GM19239 (cell line): ENCODE data around the gene AMER2.
A peak's percentile ranks its signal among the peaks of the same experiment; 100 is the strongest.

Experiments
- DNase-seq: peaks from one replicate; pipeline ENCODE4 v3.0.0; 2011; ENCODE audit warnings: low spot score; ENCODE audit not compliant: insufficient read length
- FAIRE-seq: peaks from 2 replicates; lab custom pipeline; 2011; peaks lifted over from hg19 to GRCh38; lab: Jason Lieb, UNC

The AMER2 gene

GRCh38 chr13:25157681-25158080 is 14.4 kb downstream of the AMER2 start:
- no peak for FAIRE-seq
- no peak for DNase-seq

DNA sequence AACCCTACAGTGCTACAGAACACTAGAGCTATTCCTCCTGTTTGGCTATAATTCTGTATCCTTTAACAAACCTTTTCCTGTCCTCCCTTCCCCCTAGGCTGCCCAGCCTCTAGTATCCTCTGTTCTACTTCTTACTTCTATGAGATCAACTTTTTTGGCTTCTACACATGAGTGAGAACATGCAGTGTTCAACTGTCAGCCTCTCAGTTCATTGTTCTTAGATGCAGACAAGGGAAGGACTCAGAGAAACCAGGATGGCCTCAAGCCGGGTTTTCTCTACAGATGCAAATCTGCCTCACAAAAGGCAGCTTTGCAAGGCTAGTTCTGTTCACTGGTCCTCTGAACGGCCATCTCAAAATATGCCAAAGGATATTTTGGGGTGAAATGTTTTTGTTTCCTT is 18.4 kb downstream of the AMER2 start:
- FAIRE-seq (no peak), DNase-seq (no peak)

- no peak for FAIRE-seq
Observed at GRCh38 chr13:25151626-25152195, 20.4 kb downstream of the AMER2 start.

GRCh38 chr13:25149711-25150110 is 22.4 kb downstream of the AMER2 start:
- no peak for FAIRE-seq

More at GRCh38 chr13:25151626-25152195, 20.4 kb downstream of the AMER2 start:
- no peak for DNase-seq

GRCh38 chr13:25148402-25148771 is 23.7 kb downstream of the AMER2 start:
- FAIRE-seq, result no peak

More at GRCh38 chr13:25149711-25150110, 22.4 kb downstream of the AMER2 start:
- no peak for DNase-seq

DNA sequence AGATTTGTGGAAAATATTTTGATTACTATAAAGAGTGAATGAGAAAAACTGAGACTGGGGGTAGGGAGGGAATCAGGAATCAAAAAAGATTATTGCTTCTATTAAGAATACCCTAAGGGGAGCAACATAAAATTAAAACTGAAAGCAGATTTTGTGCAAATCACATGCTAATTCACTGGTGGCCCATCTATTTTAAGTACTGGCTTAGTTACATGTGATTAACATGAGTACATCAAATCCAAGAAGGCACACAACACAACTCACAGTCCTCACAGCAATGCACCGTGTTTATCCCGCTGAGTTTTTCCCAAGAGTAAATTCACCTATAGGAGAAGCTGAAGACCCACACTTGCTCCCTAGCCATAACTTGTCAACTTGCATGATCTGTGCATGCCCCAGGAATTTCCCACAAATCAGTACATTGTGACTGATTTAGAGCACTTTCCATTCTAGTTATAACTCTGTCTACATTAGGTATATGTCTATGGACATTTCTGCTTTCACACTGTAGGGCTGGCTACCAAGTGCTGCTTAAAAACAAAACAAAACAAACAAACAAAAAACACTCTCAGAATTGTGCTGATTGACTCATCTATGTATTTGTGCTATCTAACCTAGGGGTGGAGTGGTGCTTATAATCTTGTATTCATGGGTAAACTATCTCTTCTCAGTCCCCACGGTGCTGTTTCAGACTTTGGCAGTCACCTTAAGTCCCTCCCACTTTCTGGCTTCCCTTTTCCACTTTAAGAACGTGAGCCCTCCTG is 24.3 kb downstream of the AMER2 start:
- FAIRE-seq, result no peak
- DNase-seq, result no peak

More at GRCh38 chr13:25148402-25148771, 23.7 kb downstream of the AMER2 start:
- no peak for DNase-seq

- no peak for DNase-seq
Observed at GRCh38 chr13:25143706-25144105, 28.4 kb downstream of the AMER2 start.

GRCh38 chr13:25141042-25141441 is 31.0 kb downstream of the AMER2 start:
- FAIRE-seq (no peak), DNase-seq (no peak)

More at GRCh38 chr13:25143706-25144105, 28.4 kb downstream of the AMER2 start:
- no peak for FAIRE-seq

- FAIRE-seq (no peak), DNase-seq (no peak)
Observed at GRCh38 chr13:25137788-25138115, 34.3 kb downstream of the AMER2 start.

DNA sequence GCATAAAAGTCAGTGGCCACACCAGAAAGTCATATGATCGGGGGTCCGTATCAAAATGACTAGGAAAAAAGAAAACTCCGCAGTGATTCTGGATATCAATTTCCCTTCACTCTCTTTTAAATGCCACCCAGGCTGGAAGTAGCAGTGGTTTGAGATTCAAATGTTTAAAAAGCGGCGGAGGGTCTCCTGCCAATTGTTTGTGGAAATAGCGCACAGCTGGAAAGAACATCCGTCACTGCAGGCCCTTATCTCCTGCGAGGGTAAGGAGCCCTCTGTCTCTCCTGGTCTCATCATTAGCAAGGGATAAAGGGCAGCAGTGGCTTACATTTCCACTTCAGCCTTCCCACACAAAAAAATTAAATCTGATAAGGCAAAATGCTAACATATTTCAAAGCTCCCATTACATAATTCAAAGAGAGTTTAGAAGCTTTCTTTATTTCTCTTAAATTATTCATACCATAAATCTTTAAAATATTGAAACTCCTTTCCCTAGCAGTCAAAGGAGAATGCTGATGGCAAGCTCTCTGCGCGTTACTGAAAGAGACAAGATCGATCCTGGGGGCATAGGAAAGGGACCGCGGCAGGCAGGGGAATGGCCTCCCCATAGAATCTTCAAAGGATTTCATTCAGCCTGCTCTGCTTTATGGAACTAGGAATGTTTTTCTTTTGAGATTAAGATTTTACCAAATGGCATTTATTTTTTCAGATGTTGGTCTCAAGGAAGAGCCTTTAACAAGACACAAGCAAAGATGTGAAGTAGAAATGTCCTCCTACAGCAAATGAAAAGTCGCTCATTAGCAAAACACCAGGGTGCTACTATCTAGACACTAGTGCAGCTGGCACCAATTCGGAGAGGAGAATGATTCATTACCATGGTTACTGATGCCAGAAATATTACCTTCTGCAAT is 35.0 kb downstream of the AMER2 start:
- DNase-seq (no peak), FAIRE-seq (no peak)

DNA sequence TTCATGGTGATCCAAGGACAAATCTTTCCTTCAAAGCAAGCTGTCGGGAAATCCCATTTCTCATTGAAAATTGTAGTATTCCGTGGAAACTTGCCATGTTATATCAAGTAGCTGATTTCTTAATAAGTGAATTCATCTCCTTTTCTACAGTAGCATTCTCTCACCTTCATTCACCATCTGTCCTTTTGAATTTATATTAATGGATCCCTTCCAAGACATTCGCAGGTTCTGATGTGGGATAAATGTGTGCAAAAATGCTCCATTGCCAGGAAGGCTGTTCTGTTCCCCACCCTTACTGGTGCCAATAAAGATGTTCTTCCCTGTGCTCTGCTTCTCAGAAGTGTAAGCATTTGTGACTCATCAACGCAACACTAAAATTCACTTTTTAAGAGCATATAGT is 36.2 kb downstream of the AMER2 start:
- DNase-seq (no peak), FAIRE-seq (no peak)

DNA sequence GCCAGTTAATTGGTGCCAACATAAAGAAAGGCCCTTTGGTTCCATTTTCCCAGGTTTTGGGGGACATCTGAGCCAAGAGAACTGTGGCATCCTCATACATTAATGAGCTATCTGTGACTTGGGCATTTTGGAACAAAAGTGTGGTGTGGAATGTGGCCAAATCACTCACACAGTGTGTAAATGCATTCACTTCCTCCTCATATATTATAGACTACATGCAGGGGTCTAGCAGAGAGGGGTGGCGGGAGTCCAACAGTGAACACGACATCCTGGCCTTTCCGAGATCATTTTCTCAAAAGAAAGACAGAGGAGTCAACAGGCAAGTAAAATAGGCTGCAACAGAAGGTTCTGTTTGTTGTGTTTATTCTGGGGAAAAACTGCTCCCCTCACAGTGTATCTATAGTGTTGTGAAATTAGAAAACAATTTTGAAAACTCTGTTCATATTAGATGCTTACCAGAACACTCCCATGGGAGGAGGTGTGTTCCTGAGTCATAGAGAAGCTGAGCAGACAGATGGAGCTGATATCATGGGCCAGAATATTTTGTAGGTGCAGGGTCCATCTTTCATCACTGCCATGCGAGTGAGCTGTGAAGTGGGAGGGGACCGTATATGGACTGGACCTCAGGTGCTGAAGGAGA is 39.2 kb downstream of the AMER2 start:
- DNase-seq, result no peak

GRCh38 chr13:25131881-25132420 is 40.1 kb downstream of the AMER2 start:
- no peak for FAIRE-seq
- no peak for DNase-seq

More for the DNA sequence above, 39.2 kb downstream of the AMER2 start:
- no peak for FAIRE-seq

DNA sequence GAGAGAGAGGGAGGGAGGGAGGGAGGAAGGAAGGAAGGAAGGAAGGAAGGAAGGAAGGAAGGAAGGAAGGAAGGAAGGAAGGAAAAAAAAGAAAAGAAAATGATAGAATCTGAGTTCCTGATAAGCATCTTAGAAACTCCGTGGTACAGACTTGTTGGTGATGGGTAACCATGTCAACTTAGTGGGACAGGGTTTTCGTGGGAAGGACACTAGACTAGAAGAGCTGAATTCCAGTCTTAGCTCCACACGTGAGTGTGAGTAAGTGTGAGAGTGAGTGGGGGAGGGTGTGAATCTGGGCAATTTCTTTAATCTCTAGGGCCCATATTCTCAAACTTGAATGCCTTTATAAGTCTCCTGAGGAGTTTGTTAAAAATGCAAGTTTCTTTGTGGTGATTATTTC is 41.1 kb downstream of the AMER2 start:
- DNase-seq, result no peak
- FAIRE-seq, result no peak

GRCh38 chr13:25118378-25118905 is 53.6 kb downstream of the AMER2 start:
- DNase-seq (no peak), FAIRE-seq (no peak)

DNA sequence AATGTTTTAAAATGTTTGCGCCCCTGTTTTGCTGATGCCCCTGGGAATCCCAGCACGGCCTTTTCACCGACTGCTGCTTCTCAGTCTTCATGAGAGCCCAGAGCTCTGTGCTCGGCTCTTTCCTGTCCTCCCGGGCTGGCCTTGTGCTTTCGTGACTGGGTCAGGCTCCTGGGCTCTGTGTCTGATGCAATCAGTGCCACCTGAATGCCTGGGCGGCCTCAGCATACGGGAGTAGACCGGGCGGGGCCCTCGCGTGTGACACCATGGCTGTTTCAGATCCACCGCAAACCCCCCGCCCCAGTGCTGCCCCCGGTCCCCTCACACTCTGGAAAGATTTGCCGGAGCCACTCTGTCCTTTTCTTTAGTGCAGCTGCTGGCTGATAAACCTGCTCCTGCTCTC is 54.8 kb downstream of the AMER2 start:
- FAIRE-seq, result no peak
- DNase-seq, result no peak

GRCh38 chr13:25116044-25116443 is 56.0 kb downstream of the AMER2 start:
- DNase-seq (no peak), FAIRE-seq (no peak)

DNA sequence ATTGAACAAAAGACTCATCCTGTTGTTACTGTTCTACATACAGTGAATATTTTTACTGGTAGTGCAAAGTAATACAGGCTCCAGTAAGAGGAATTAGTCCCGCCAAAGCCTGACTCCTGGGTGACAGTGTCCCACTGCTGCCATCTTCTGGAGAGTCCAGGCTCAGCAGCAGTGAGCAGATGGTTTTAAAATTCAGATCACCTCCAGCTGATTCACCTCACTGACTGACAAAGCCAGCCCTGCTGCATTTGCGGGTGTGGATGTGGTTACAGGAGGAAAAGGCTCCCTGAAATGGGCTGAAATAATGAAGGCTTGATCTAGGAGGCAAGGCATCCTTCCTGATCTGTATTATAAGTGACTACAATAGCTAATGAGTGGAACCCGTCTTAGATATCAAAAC is 57.9 kb downstream of the AMER2 start:
- FAIRE-seq, result peak; percentile 91
- DNase-seq, result peak; percentile 54

DNA sequence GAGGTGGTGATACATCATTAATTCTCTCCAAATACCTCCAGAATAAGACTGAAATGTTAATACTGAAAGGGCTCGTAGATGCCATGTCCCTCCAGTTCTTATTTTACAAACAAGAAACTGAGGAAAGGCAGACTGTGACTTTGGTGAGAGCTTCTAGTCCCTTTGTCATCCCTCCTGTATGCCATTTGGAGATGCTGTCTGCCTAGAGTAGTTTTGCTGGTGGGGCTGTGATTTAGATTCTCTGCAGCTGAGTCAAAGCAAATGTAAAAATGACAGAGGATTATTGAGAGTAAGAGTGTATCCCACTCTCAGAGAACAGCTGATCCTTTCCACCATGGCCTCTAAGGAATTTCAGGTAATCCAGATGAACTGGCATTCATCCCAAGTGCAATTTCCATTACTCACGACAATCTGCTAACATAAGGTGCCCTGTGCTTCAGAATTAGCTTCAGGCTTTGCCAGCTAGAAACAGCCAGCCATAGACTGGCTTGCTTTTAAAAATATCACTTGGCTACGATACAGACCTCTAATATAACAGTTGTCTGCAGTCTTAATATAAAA is 59.3 kb downstream of the AMER2 start:
- no peak for DNase-seq
- FAIRE-seq, result no peak
